ENCODE measurements around the gene RGS12. TPM values are rescaled to one million over a fixed set of nuclear protein-coding genes. Genes with fewer than 3 reads are reported as not detected.

Gene RGS12
- total RNA-seq, 1 donor from 2014 or later: 59.5 TPM

GRCh38 chr4:3249711-3250437, 42.9 kb upstream of the RGS12 start:
- ATAC-seq (no peak), DNase-seq (peak; percentile 42)
- Histone ChIP-seq H3K4me3 (no peak overlapping the region), H3K9me3 (no peaks in the 10 kb centered on the region), H3K27ac (no peak overlapping the region), H3K36me3 (no peaks in the 10 kb centered on the region), H3K4me1 (no peaks in the 10 kb centered on the region), H3K27me3 (ENCODE audit: low read depth) (no peaks in the 10 kb centered on the region)
- TF ChIP-seq, protein P1, sequence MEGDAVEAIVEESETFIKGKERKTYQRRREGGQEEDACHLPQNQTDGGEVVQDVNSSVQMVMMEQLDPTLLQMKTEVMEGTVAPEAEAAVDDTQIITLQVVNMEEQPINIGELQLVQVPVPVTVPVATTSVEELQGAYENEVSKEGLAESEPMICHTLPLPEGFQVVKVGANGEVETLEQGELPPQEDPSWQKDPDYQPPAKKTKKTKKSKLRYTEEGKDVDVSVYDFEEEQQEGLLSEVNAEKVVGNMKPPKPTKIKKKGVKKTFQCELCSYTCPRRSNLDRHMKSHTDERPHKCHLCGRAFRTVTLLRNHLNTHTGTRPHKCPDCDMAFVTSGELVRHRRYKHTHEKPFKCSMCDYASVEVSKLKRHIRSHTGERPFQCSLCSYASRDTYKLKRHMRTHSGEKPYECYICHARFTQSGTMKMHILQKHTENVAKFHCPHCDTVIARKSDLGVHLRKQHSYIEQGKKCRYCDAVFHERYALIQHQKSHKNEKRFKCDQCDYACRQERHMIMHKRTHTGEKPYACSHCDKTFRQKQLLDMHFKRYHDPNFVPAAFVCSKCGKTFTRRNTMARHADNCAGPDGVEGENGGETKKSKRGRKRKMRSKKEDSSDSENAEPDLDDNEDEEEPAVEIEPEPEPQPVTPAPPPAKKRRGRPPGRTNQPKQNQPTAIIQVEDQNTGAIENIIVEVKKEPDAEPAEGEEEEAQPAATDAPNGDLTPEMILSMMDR (IDR thresholded peaks at IDR 0.05): no peak
- intact Hi-C loops (cut with DNase I): no loop called here

- H3K27me3 ChIP-seq (ENCODE audit: low read depth): no peaks in the 10 kb centered on the region
- intact Hi-C loops (cut with DNase I): no loop called here
- H3K4me1 ChIP-seq: no peaks in the 10 kb centered on the region
- H3K4me3 ChIP-seq: peak overlapping the region; percentile 39
- H3K36me3 ChIP-seq: peaks cover under 1% of the 10 kb centered on the region
- peak overlapping the region; percentile 74 for H3K27ac ChIP-seq
- H3K9me3 ChIP-seq: no peaks in the 10 kb centered on the region
- TF ChIP-seq, protein P1 (IDR thresholded peaks at IDR 0.05): no peak
- ATAC-seq (peak; percentile 88 to 91), DNase-seq (peak; percentile 79)
These were observed 42.3 kb upstream of the RGS12 start for GRCh38 chr4:3250438-3250955.

GRCh38 chr4:3250956-3251690, 41.7 kb upstream of the RGS12 start:
- ATAC-seq (peak; percentile 84 to 88), DNase-seq (peak; percentile 69)
- intact Hi-C loops (cut with DNase I): no loop called here
- H3K27me3 ChIP-seq (ENCODE audit: low read depth): no peaks in the 10 kb centered on the region
- peaks cover 6% of the 10 kb centered on the region for H3K36me3 ChIP-seq
- TF ChIP-seq, protein P1 (IDR thresholded peaks at IDR 0.05): no peak
- no peaks in the 10 kb centered on the region for H3K9me3 ChIP-seq
- H3K4me1 ChIP-seq: no peaks in the 10 kb centered on the region
- H3K27ac ChIP-seq: peak overlapping the region; percentile 74
- H3K4me3 ChIP-seq: peak overlapping the region; percentile 39

GRCh38 chr4:3251691-3252479, 40.9 kb upstream of the RGS12 start:
- ATAC-seq: no peak
- no peaks in the 10 kb centered on the region for H3K9me3 ChIP-seq
- no peak overlapping the region for H3K27ac ChIP-seq
- no peaks in the 10 kb centered on the region for H3K27me3 ChIP-seq (ENCODE audit: low read depth)
- no peak overlapping the region for H3K4me3 ChIP-seq
- TF ChIP-seq, protein P1 (IDR thresholded peaks at IDR 0.05): no peak
- peak; percentile 44 for DNase-seq
- H3K4me1 ChIP-seq: no peaks in the 10 kb centered on the region
- peaks cover 9% of the 10 kb centered on the region for H3K36me3 ChIP-seq
- intact Hi-C loops (cut with DNase I): no loop called here

DNA sequence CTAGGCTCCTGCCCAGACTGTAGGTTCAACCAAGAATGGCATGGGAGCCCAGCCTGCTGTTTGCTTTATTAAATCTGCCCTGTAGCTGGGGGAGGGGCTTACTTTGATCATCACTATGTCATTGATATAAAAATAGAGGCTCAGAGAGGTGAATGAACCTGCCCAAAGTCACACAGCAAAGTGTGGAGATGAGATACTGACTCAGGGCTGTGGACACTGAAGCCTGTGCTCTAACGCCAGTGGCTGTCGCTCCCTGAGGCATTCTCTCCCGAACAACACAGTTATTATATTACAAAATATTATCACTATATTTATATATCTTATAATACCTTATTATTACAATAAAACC, 40.4 kb upstream of the RGS12 start:
- DNase-seq (peak; percentile 9), ATAC-seq (no peak)
- no peaks in the 10 kb centered on the region for H3K4me1 ChIP-seq
- no peak overlapping the region for H3K27ac ChIP-seq
- no peaks in the 10 kb centered on the region for H3K9me3 ChIP-seq
- H3K36me3 ChIP-seq: peaks cover 9% of the 10 kb centered on the region
- no peak overlapping the region for H3K4me3 ChIP-seq
- TF ChIP-seq, protein P1 (IDR thresholded peaks at IDR 0.05): no peak
- no peaks in the 10 kb centered on the region for H3K27me3 ChIP-seq (ENCODE audit: low read depth)
- intact Hi-C loops (cut with DNase I): no loop called here
